C4-2B (cell line): ENCODE data around the gene NOX5.

Source experiments
- H3K27ac ChIP-seq: fragments of 450-650 bp; 2 replicates; pipeline ENCODE4 v1.5.1; 2017
- CTCF ChIP-seq: fragments of 450-650 bp; conservative IDR thresholded peaks from 2 replicates; pipeline ENCODE4 v1.5.1; 2017; ENCODE audit warnings: mild to moderate bottlenecking
- ZFX ChIP-seq: fragments of 450-650 bp; IDR thresholded peaks from 2 replicates; pipeline ENCODE4 v1.6.1; 2017

The NOX5 gene

DNA sequence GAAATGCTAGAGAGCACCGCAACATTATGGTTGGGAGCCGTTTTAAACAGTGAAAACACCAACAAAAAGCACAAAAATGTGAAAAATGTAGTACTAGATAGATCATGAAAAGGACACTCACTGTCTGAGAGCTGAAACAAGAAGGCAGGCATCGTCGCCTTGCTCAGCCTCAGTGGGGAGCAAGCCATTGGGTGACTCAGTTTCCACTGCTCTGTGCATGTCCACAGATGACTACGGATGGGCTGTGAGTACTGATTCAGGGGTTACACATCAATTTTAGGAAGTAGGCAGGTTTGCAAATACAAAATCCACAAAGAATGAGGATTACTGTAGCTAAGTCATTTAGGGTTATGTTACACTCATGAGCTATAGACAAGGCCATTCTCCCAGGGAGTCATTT, 10.8 kb downstream of the NOX5 start:
- no peak overlapping the region for H3K27ac ChIP-seq
- TF ChIP-seq CTCF (no peak), ZFX (no peak)

GRCh38 chr15:69026355-69026754, 11.9 kb downstream of the NOX5 start:
- no peak for TF ChIP-seq ZFX
- no peak overlapping the region for H3K27ac ChIP-seq

DNA sequence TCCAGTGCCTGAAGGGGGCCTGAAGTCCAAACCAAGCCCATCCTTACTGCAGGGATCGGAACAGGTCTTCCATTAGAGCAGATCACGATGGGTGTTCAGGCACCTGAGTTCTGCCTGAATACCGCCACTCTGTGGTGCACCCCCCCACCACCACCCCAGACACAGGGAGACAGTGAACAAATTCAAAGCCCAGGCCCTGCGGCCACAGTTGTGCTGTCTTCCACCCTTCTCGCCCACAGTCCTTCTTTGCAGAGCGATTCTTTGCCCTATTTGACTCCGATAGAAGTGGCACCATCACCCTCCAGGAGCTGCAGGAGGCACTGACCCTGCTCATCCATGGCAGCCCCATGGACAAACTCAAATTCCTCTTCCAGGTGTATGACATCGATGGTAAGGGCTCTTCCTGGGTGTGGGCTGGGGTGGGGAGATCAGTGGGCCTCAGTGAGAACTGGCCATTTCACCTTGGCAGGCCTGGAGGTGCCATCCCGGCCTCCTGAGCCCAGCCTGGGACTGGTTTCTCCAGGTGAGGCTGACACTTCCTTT, 13.6 kb downstream of the NOX5 start:
- no peak for TF ChIP-seq ZFX
- no peak for TF ChIP-seq CTCF

GRCh38 chr15:69031013-69032001, 16.8 kb downstream of the NOX5 start:
- no peak overlapping the region for H3K27ac ChIP-seq
- TF ChIP-seq ZFX (no peak), CTCF (peak; percentile 76)

More for the DNA sequence above, 13.6 kb downstream of the NOX5 start:
- no peak overlapping the region for H3K27ac ChIP-seq

DNA sequence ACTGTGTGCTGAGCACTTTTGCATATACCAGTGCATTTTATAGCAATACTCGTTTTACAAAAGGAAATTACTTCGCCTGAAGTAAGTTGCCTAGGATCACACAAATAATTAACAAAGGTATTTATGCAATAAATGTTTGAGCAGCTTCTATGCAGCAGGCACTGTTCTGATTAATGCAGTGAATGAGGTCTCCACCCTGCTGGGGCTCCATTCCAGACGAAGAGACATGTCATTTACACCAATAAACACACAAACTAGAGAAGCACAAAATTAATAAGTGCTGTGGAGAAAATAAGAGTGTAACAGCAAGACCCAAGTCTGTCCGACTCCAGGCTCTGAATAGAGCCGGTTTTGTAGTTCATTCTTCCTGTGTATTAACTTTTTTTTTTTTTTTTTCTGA, 17.5 kb downstream of the NOX5 start:
- TF ChIP-seq CTCF = no peak
- TF ChIP-seq ZFX = no peak
- H3K27ac ChIP-seq = no peak overlapping the region

GRCh38 chr15:69032703-69033373, 18.3 kb downstream of the NOX5 start:
- no peak overlapping the region for H3K27ac ChIP-seq
- TF ChIP-seq CTCF (no peak), ZFX (no peak)

GRCh38 chr15:69034352-69034751, 19.9 kb downstream of the NOX5 start:
- TF ChIP-seq ZFX (no peak), CTCF (no peak)
- H3K27ac ChIP-seq = no peak overlapping the region
